K562 (cell line): ENCODE results near the gene AQP9. TPM values are rescaled to one million over a fixed set of nuclear protein-coding genes. Genes with fewer than 3 reads are reported as not detected.

Source experiments
- BHLHE40 ChIP-seq: IDR thresholded peaks from 2 replicates; pipeline ENCODE4 v1.6.1; 2011; ENCODE audit warnings: low read length, improper control_type of control experiment
- CBFA2T2 ChIP-seq: fragments of 450-650 bp; conservative IDR thresholded peaks from 2 replicates; pipeline ENCODE4 v1.6.1; 2017; ENCODE audit warnings: mild to moderate bottlenecking
- ESRRA ChIP-seq: fragments of 450-650 bp; IDR thresholded peaks from 2 replicates; pipeline ENCODE4 v1.6.1; 2014; ENCODE audit warnings: low read depth, mild to moderate bottlenecking, moderate library complexity, borderline replicate concordance
- FOSL1 ChIP-seq: fragments of 200-800 bp; sonication (Bioruptor generic); conservative IDR thresholded peaks from 2 replicates; pipeline ENCODE4 v1.6.1; 2016; ENCODE audit warnings: missing genetic modification characterization, missing compliant biosample characterization
- KDM4B ChIP-seq, 2 experiments: fragments of 450-650 bp in 1 of 2; sonication (generic) in 1 of 2; IDR thresholded peaks; 2 replicates each; pipeline ENCODE4 v1.6.1; 2016 to 2017; ENCODE audit warnings: borderline replicate concordance in 2 of 2, antibody characterized with exemption in 1 of 2, low read depth in 1 of 2, mild to moderate bottlenecking in 1 of 2
- LCOR ChIP-seq: sonication (generic); formaldehyde crosslinking; IDR thresholded peaks from 2 replicates; pipeline ENCODE4 v1.8.0; 2022; ENCODE audit warnings: mild to moderate bottlenecking, missing genetic modification reagents
- NFIC ChIP-seq: fragments of 450-650 bp; IDR thresholded peaks from 2 replicates; pipeline ENCODE4 v1.6.1; 2017; ENCODE audit warnings: mild to moderate bottlenecking, inconsistent platforms
- PHB ChIP-seq: fragments of 250-450 bp; sonication (Bioruptor Pico); IDR thresholded peaks from 2 replicates; pipeline ENCODE4 v1.5.0; 2021
- RUNX1 ChIP-seq: sonication (generic); IDR thresholded peaks from 2 replicates; pipeline ENCODE4 v1.6.1; 2016; ENCODE audit warnings: antibody characterized with exemption, low read depth
- SMC3 ChIP-seq: conservative IDR thresholded peaks from 2 replicates; pipeline ENCODE4 v1.6.1; 2011; ENCODE audit warnings: low read depth, low read length, improper control_type of control experiment; ENCODE audit not compliant: insufficient read depth
- SPI1 ChIP-seq: IDR thresholded peaks from 2 replicates; pipeline ENCODE4 v1.6.1; 2011; ENCODE audit warnings: low read depth, low read length, control low read depth, borderline replicate concordance
- SRSF3 ChIP-seq: fragments of 200-400 bp; formaldehyde crosslinking; IDR thresholded peaks from 2 replicates; pipeline ENCODE4 v1.6.1; 2016; ENCODE audit warnings: mild to moderate bottlenecking, low read length, moderate library complexity; ENCODE audit not compliant: insufficient read depth
- TAF7 ChIP-seq: fragments of 450-650 bp; IDR thresholded peaks from 2 replicates; pipeline ENCODE4 v1.6.1; 2016; ENCODE audit warnings: missing genetic modification characterization, missing compliant biosample characterization
- TBL1XR1 ChIP-seq, 2 experiments: IDR thresholded peaks; 2 replicates each; pipeline ENCODE4 v1.6.1; 2012; ENCODE audit warnings: improper control_type of control experiment in 2 of 2, low read length in 2 of 2, mild to moderate bottlenecking in 1 of 2
- ZNF134 ChIP-seq: fragments of 250-450 bp; sonication (Bioruptor Pico); conservative IDR thresholded peaks from 2 replicates; pipeline ENCODE4 v1.4.0; 2020
- ZNF431 ChIP-seq: sonication (generic); formaldehyde crosslinking; IDR thresholded peaks from 2 replicates; pipeline ENCODE4 v1.8.0; 2022; ENCODE audit warnings: mild to moderate bottlenecking, missing genetic modification reagents
- ZNF592 ChIP-seq: fragments of 450-650 bp; IDR thresholded peaks from 2 replicates; pipeline ENCODE4 v1.6.1; 2017; ENCODE audit warnings: antibody characterized with exemption, mild to moderate bottlenecking
- polyA plus RNA-seq, 8 experiments: library from polyadenylated mRNA; depleted of rRNA in 4 of 8; stranded (reverse) in 5 of 8; unstranded in 3 of 8; fragments of >200 nt; fragmentation: Nextera tagmentation in 2 of 8; fragmentation: Illumina TruSeq in 1 of 8; extraction: Ambion mirVana in 2 of 8; extraction: Trizol in 1 of 8; gene quantifications; 2 replicates each; pipeline versions ENCODE4 v1.2.1 to v1.2.3, GENCODE V29; 2011 to 2014; ENCODE audit warnings: inconsistent platforms in 1 of 8, missing spikeins in 1 of 8
- total RNA-seq, 7 experiments: library from RNA; depleted of rRNA in 6 of 7; stranded (reverse); fragments of >200 nt in 6 of 7; fragmentation: Illumina TruSeq in 2 of 7; extraction: Trizol in 2 of 7; gene quantifications; 2 replicates each; pipeline versions ENCODE4 v1.2.1 to v1.2.3, GENCODE V29; 2011 to 2021; ENCODE audit warnings: low replicate concordance in 1 of 7
- TF ChIP-seq, protein P1 (sequence below), 3 experiments: IDR thresholded peaks in 2 of 3; conservative IDR thresholded peaks in 1 of 3; 2 replicates each; pipeline ENCODE4 v1.5.1; 2011 to 2012; ENCODE audit warnings: low read length in 3 of 3, mild to moderate bottlenecking in 3 of 3, control low read depth in 2 of 3, improper control_type of control experiment in 1 of 3, inconsistent platforms in 1 of 3, low read depth in 1 of 3, mixed read lengths in 1 of 3, moderate library complexity in 1 of 3; ENCODE audit not compliant: insufficient read depth in 2 of 3
- TF ChIP-seq, protein P2 (sequence below), 2 experiments: fragments of 450-650 bp; conservative IDR thresholded peaks; 2 replicates each; pipeline ENCODE4 v1.6.1; 2017; ENCODE audit warnings: mild to moderate bottlenecking in 2 of 2, moderate library complexity in 2 of 2
- TF ChIP-seq, protein P3 (sequence below): fragments of 450-650 bp; formaldehyde crosslinking; IDR thresholded peaks from 2 replicates; pipeline ENCODE4 v1.4.0; 2020; ENCODE audit warnings: mild to moderate bottlenecking

AQP9 gene
- total and polyA plus RNA-seq, 9 of the 15 experiments (the other 6 are each of a cell fraction or from before 2014, with no cell fraction given): 0.04 to 0.33 (median 0.07) TPM; not detected in 4

- TF ChIP-seq, protein P1, sequence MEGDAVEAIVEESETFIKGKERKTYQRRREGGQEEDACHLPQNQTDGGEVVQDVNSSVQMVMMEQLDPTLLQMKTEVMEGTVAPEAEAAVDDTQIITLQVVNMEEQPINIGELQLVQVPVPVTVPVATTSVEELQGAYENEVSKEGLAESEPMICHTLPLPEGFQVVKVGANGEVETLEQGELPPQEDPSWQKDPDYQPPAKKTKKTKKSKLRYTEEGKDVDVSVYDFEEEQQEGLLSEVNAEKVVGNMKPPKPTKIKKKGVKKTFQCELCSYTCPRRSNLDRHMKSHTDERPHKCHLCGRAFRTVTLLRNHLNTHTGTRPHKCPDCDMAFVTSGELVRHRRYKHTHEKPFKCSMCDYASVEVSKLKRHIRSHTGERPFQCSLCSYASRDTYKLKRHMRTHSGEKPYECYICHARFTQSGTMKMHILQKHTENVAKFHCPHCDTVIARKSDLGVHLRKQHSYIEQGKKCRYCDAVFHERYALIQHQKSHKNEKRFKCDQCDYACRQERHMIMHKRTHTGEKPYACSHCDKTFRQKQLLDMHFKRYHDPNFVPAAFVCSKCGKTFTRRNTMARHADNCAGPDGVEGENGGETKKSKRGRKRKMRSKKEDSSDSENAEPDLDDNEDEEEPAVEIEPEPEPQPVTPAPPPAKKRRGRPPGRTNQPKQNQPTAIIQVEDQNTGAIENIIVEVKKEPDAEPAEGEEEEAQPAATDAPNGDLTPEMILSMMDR (IDR thresholded peaks at IDR 0.05 in 2 of 3, conservative IDR thresholded peaks at IDR 0.05 in 1 of 3; ENCODE audit: insufficient read depth in 2 of 3, low read depth in 1 of 3, low read length in 3 of 3): peak; percentile 60 to 76 (median 67)
- TF ChIP-seq TAF7 (tag): no peak
- TF ChIP-seq CBFA2T2: no peak
- no peak for TF ChIP-seq ZNF431 (CRISPR knock-in tag)
- TF ChIP-seq ESRRA: 0 out of 2 replicates have a peak, but pooled peaks have one; percentile 18
- no peak for TF ChIP-seq ZNF134 (CRISPR knock-in tag)
- no peak for TF ChIP-seq NFIC
- TF ChIP-seq, protein P2, sequence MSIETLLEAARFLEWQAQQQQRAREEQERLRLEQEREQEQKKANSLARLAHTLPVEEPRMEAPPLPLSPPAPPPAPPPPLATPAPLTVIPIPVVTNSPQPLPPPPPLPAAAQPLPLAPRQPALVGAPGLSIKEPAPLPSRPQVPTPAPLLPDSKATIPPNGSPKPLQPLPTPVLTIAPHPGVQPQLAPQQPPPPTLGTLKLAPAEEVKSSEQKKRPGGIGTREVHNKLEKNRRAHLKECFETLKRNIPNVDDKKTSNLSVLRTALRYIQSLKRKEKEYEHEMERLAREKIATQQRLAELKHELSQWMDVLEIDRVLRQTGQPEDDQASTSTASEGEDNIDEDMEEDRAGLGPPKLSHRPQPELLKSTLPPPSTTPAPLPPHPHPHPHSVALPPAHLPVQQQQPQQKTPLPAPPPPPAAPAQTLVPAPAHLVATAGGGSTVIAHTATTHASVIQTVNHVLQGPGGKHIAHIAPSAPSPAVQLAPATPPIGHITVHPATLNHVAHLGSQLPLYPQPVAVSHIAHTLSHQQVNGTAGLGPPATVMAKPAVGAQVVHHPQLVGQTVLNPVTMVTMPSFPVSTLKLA (conservative IDR thresholded peaks at IDR 0.05): no peak
- TF ChIP-seq SPI1: no peak
- TF ChIP-seq LCOR (CRISPR knock-in tag): no peak
- TF ChIP-seq FOSL1 (tag): peak; percentile 29; the same call in 1 of the 2 replicates
- TF ChIP-seq, protein P3, sequence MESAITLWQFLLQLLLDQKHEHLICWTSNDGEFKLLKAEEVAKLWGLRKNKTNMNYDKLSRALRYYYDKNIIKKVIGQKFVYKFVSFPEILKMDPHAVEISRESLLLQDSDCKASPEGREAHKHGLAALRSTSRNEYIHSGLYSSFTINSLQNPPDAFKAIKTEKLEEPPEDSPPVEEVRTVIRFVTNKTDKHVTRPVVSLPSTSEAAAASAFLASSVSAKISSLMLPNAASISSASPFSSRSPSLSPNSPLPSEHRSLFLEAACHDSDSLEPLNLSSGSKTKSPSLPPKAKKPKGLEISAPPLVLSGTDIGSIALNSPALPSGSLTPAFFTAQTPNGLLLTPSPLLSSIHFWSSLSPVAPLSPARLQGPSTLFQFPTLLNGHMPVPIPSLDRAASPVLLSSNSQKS (CRISPR knock-in tag): no peak
- no peak for TF ChIP-seq RUNX1
- TF ChIP-seq PHB (CRISPR knock-in tag): no peak
- TF ChIP-seq SRSF3: no peak
- 0 out of 4 replicates have a peak, but pooled peaks of 1 of the 2 experiments have one; percentile 11 for TF ChIP-seq TBL1XR1 (IDR thresholded peaks at IDR 0.05; ENCODE audit: low read length in 2 of 2)
- TF ChIP-seq BHLHE40: no peak
- TF ChIP-seq ZNF592: 0 out of 2 replicates have a peak, but pooled peaks have one; percentile 21
- TF ChIP-seq SMC3: peak; percentile 60; the same call in 1 of the 2 replicates
- TF ChIP-seq KDM4B (IDR thresholded peaks at IDR 0.05; ENCODE audit: borderline replicate concordance in 2 of 2, low read depth in 1 of 2): no peak
These were observed 74.8 kb downstream of the AQP9 start (continued) for GRCh38 chr15:58212909-58213526.
